GM19025 (cell line): ENCODE data around the gene ZNF79.

ENCODE experiments used
- ATAC-seq: cut with Tn5 transposase; IDR thresholded peaks from one replicate; pipeline ENCODE4 v1.9.1; 2021; ENCODE audit warnings: mild to moderate bottlenecking, low read depth, moderate library complexity; ENCODE audit not compliant: unreplicated experiment

The ZNF79 gene

GRCh38 chr9:127491516-127491915 is 67.3 kb downstream of the ZNF79 start:
- no peak for ATAC-seq

- ATAC-seq, result no peak
Observed at GRCh38 chr9:127492616-127493015, 68.4 kb downstream of the ZNF79 start.

- ATAC-seq, result no peak
Observed at GRCh38 chr9:127493592-127494303, 69.6 kb downstream of the ZNF79 start.

- no peak for ATAC-seq
Observed at GRCh38 chr9:127494304-127494702, 70.1 kb downstream of the ZNF79 start.
